ENCODE measurements around the gene NDST1. TPM values are rescaled to one million over a fixed set of nuclear protein-coding genes. Genes with fewer than 3 reads are reported as not detected.

Gene NDST1
- total and polyA plus RNA-seq, 10 of the 15 experiments (the other 5 are each of a cell fraction or from before 2014, with no cell fraction given): 0.20 to 53.5 (median 12.9) TPM

- Histone ChIP-seq H3K79me2 (ENCODE audit: control insufficient read depth, insufficient read depth, low read length) (peaks cover 3% of the 10 kb centered on the region; the same call in 1 of the 2 replicates), H3K36me3 (ENCODE audit: control insufficient read depth in 2 of 2, insufficient read depth in 2 of 2, low read length in 1 of 2) (peaks cover 3 to 15% of the 10 kb centered on the region in 2 experiments; a peak in 3 of 4 replicates), H4K20me1 (ENCODE audit: control insufficient read depth, insufficient read depth) (no peaks in the 10 kb centered on the region), H3K9ac (ENCODE audit: control insufficient read depth, insufficient read depth, low read length) (no peak overlapping the region), H3K4me1 (ENCODE audit: control insufficient read depth, insufficient read depth, low read length) (no peaks in the 10 kb centered on the region), H2AFZ (ENCODE audit: control insufficient read depth, low read depth, low read length) (no peak overlapping the region), H3K4me3 (no peak overlapping the region), H3K27ac (ENCODE audit: control insufficient read depth, insufficient read depth) (no peak overlapping the region), H3K27me3 (replicated peaks in 1 of 2; ENCODE audit: control insufficient read depth in 2 of 2, insufficient read depth in 2 of 2, low read length in 1 of 2) (no peaks in the 10 kb centered on the region), H3K9me3 (replicated peaks; ENCODE audit: control insufficient read depth, insufficient read depth, low read length) (no peaks in the 10 kb centered on the region), H3K4me2 (ENCODE audit: control insufficient read depth, insufficient read depth) (no peak overlapping the region)
- TF ChIP-seq NRF1 (conservative IDR thresholded peaks at IDR 0.05; ENCODE audit: low read depth, low read length): no peak
- BruUV-seq (replicated peaks): no TSS peak
- RAD21 ChIA-PET (ENCODE audit: unreplicated experiment): no interaction called here
- FAIRE-seq: no peak
- no peak for ATAC-seq
- POLR2A ChIA-PET: no interaction called here
- WGBS (ENCODE audit: insufficient coverage, insufficient replicate concordance, low lambda C conversion rate, missing lambda C conversion rate): 96% methylated on average over 9 of the region's 10 CpGs
- in situ Hi-C loops (cut with MboI): no loop called here
- CTCF ChIA-PET: interaction anchor here (1.2 to 1.8 kb wide), 5 partner anchors 9 to 69 kb away, joined by 3 to 5 read pairs (median 3); partner anchors contain the start of gene RPS14
- no peak for DNase-seq (ENCODE audit: low read depth, low spot score)
- SMC1A ChIA-PET (ENCODE audit: uncharacterized antibody, unreplicated experiment): interaction anchor here (1.1 kb wide), 1 partner anchor 60 kb away, joined by 4 read pairs; no protein-coding TSS in a partner anchor
- intact Hi-C loops (cut with micrococcal nuclease; ENCODE audit: unreplicated experiment): no loop called here
Measured at GRCh38 chr5:150519560-150519945, 11.6 kb downstream of the NDST1 start.

GRCh38 chr5:150519978-150520377 is 12.0 kb downstream of the NDST1 start:
- in situ Hi-C loops (cut with MboI) (no loop called here), intact Hi-C loops (cut with micrococcal nuclease; ENCODE audit: unreplicated experiment) (no loop called here)
- H3K36me3 ChIP-seq (ENCODE audit: control insufficient read depth in 2 of 2, insufficient read depth in 2 of 2, low read length in 1 of 2): peaks cover 3 to 15% of the 10 kb centered on the region in 2 experiments; a peak in 3 of 4 replicates
- ChIA-PET CTCF (interaction anchor here (1.0 to 1.8 kb wide), 6 partner anchors 9 to 70 kb away, joined by 3 to 5 read pairs (median 3); partner anchors contain the start of gene RPS14), POLR2A (no interaction called here), SMC1A (ENCODE audit: uncharacterized antibody, unreplicated experiment) (interaction anchor here (0.9 kb wide), 1 partner anchor 29 kb away, joined by 3 read pairs; no protein-coding TSS in a partner anchor), RAD21 (ENCODE audit: unreplicated experiment) (interaction anchor here (0.7 kb wide), 1 partner anchor 61 kb away, joined by 3 read pairs; no protein-coding TSS in a partner anchor)
- H3K9ac ChIP-seq (ENCODE audit: control insufficient read depth, insufficient read depth, low read length): no peak overlapping the region
- FAIRE-seq: no peak
- no peak overlapping the region for H3K4me2 ChIP-seq (ENCODE audit: control insufficient read depth, insufficient read depth)
- H3K4me3 ChIP-seq: no peak overlapping the region
- no peak for TF ChIP-seq BHLHE40 (IDR thresholded peaks at IDR 0.05; ENCODE audit: borderline replicate concordance in 1 of 2, low read depth in 2 of 2, low read length in 1 of 2)
- no peak for TF ChIP-seq CHD1 (IDR thresholded peaks at IDR 0.05; ENCODE audit: low read depth, low read length)
- TF ChIP-seq MYC (IDR thresholded peaks at IDR 0.05; ENCODE audit: insufficient read depth, insufficient read length, insufficient replicate concordance, low read length, severe bottlenecking): no peak
- TF ChIP-seq BMI1 (IDR thresholded peaks at IDR 0.05; ENCODE audit: borderline replicate concordance): no peak
- no peak for TF ChIP-seq CUX1 (IDR thresholded peaks at IDR 0.05; ENCODE audit: insufficient replicate concordance, low read depth, low read length)
- no peak for TF ChIP-seq SREBF1 (IDR thresholded peaks at IDR 0.05; ENCODE audit: low read length)
- TF ChIP-seq ZNF217 (IDR thresholded peaks at IDR 0.05): no peak
- no peak for TF ChIP-seq EP300 (IDR thresholded peaks at IDR 0.05; ENCODE audit: borderline replicate concordance in 1 of 2, control insufficient read depth in 1 of 2, low read depth in 2 of 2, low read length in 2 of 2)
- TF ChIP-seq PAX5 (IDR thresholded peaks at IDR 0.05; ENCODE audit: borderline replicate concordance, low read depth, low read length): no peak
- 96% methylated on average over 4 of the region's 4 CpGs for WGBS (ENCODE audit: insufficient coverage, insufficient replicate concordance, low lambda C conversion rate, missing lambda C conversion rate)
- no peak for DNase-seq (ENCODE audit: low read depth, low spot score)
- no TSS peak for BruUV-seq (replicated peaks)
- H3K9me3 ChIP-seq (replicated peaks; ENCODE audit: control insufficient read depth, insufficient read depth, low read length): no peaks in the 10 kb centered on the region
- no peak overlapping the region for H3K27ac ChIP-seq (ENCODE audit: control insufficient read depth, insufficient read depth)
- H3K79me2 ChIP-seq (ENCODE audit: control insufficient read depth, insufficient read depth, low read length): peaks cover 3% of the 10 kb centered on the region; the same call in 1 of the 2 replicates
- H3K4me1 ChIP-seq (ENCODE audit: control insufficient read depth, insufficient read depth, low read length): no peaks in the 10 kb centered on the region
- ATAC-seq: no peak
- H2AFZ ChIP-seq (ENCODE audit: control insufficient read depth, low read depth, low read length): no peak overlapping the region
- H4K20me1 ChIP-seq (ENCODE audit: control insufficient read depth, insufficient read depth): no peaks in the 10 kb centered on the region
- H3K27me3 ChIP-seq (replicated peaks in 1 of 2; ENCODE audit: control insufficient read depth in 2 of 2, insufficient read depth in 2 of 2, low read length in 1 of 2): no peaks in the 10 kb centered on the region

Data from GM12878 (cell line).